GM12878 (cell line): Measurements from ENCODE around the gene ZCCHC2. TPM values are rescaled to one million over a fixed set of nuclear protein-coding genes. Genes with fewer than 3 reads are reported as not detected.

Source experiments
- ATAC-seq: fragments of 200-7000 bp; cut with Tn5 transposase; 3 replicates; pipeline ENCODE4 v1.9.1; 2020; ENCODE audit warnings: mild to moderate bottlenecking, moderate library complexity
- BruUV-seq: library from RNA; stranded (reverse); fragments of 400-500 nt; replicated peaks from 2 replicates; lab custom pipeline; 2021; lab: Mats Ljungman, UMichigan
- CTCF ChIA-PET: fragments of 300-600 bp; sonication (Branson Sonifier 250); formaldehyde crosslinking; extraction: SDS; loops from one replicate; lab custom pipeline; 2021; ENCODE audit warnings: inconsistent platforms; lab: Yijun Ruan, JAX
- POLR2A ChIA-PET: fragments of 350-600 bp; formaldehyde crosslinking; extraction: SDS; loops from one replicate; lab custom pipeline; 2021; ENCODE audit warnings: inconsistent platforms; lab: Charles Lee
- RAD21 ChIA-PET: fragments of 300-600 bp; sonication (Branson Sonifier 250); formaldehyde crosslinking; loops from one replicate; lab custom pipeline; 2023; ENCODE audit warnings: antibody characterized with exemption; ENCODE audit not compliant: unreplicated experiment; lab: Charles Lee
- SMC1A ChIA-PET: fragments of 300-600 bp; sonication (Branson Sonifier 250); formaldehyde crosslinking; loops from one replicate; lab custom pipeline; 2023; ENCODE audit not compliant: unreplicated experiment, uncharacterized antibody; lab: Charles Lee
- DNase-seq: peaks from one replicate; pipeline ENCODE4 v3.0.0-alpha.2; 2011; ENCODE audit warnings: low read depth, low spot score
- FAIRE-seq: peaks from 3 replicates; lab custom pipeline; 2011; peaks lifted over from hg19 to GRCh38; lab: Jason Lieb, UNC
- H2AFZ ChIP-seq: 2 replicates; pipeline ENCODE4 v1.6.0; 2011; ENCODE audit warnings: low read depth, low read length, control low read depth; ENCODE audit not compliant: control insufficient read depth
- H3K27ac ChIP-seq: 2 replicates; pipeline ENCODE4 v1.5.1; 2011; ENCODE audit warnings: control low read depth; ENCODE audit not compliant: control insufficient read depth, insufficient read depth
- H3K27me3 ChIP-seq, 2 experiments: replicated peaks in 1 of 2; 2 replicates each; pipeline versions ENCODE4 v1.6.0 to v1.6.1; 2011; ENCODE audit warnings: low read length in 1 of 2; ENCODE audit not compliant: control insufficient read depth in 2 of 2, insufficient read depth in 2 of 2
- H3K36me3 ChIP-seq, 2 experiments: 2 replicates each; pipeline ENCODE4 v1.5.1; 2011; ENCODE audit warnings: low read length in 1 of 2; ENCODE audit not compliant: control insufficient read depth in 2 of 2, insufficient read depth in 2 of 2
- H3K4me1 ChIP-seq: 2 replicates; pipeline ENCODE4 v1.6.1; 2011; ENCODE audit warnings: mild to moderate bottlenecking, low read length, moderate library complexity, mixed read lengths; ENCODE audit not compliant: control insufficient read depth, insufficient read depth
- H3K4me2 ChIP-seq: 2 replicates; pipeline ENCODE4 v1.6.0; 2011; ENCODE audit warnings: control low read depth; ENCODE audit not compliant: control insufficient read depth, insufficient read depth
- H3K4me3 ChIP-seq: fragments of 200-600 bp; sonication (generic); 2 replicates; pipeline ENCODE4 v1.5.1; 2016
- H3K79me2 ChIP-seq: 2 replicates; pipeline ENCODE4 v1.6.0; 2011; ENCODE audit warnings: low read length; ENCODE audit not compliant: control insufficient read depth, insufficient read depth
- H3K9ac ChIP-seq: 2 replicates; pipeline ENCODE4 v1.8.0; 2011; ENCODE audit warnings: low read length, control low read depth, mixed read lengths; ENCODE audit not compliant: control insufficient read depth, insufficient read depth
- H3K9me3 ChIP-seq: replicated peaks from 3 replicates; pipeline ENCODE4 v1.5.1; 2011; ENCODE audit warnings: mild to moderate bottlenecking, low read length; ENCODE audit not compliant: control insufficient read depth, insufficient read depth
- H4K20me1 ChIP-seq: 2 replicates; pipeline ENCODE4 v1.6.0; 2011; ENCODE audit not compliant: control insufficient read depth, insufficient read depth
- BMI1 ChIP-seq: fragments of 450-650 bp; IDR thresholded peaks from 2 replicates; pipeline ENCODE4 v1.6.1; 2016; ENCODE audit warnings: mild to moderate bottlenecking, moderate library complexity, borderline replicate concordance
- IKZF1 ChIP-seq: fragments of 450-650 bp; conservative IDR thresholded peaks from 2 replicates; pipeline ENCODE4 v1.6.1; 2017; ENCODE audit warnings: antibody characterized with exemption, mild to moderate bottlenecking
- KLF5 ChIP-seq: fragments of 450-650 bp; IDR thresholded peaks from 2 replicates; pipeline ENCODE4 v1.6.1; 2014; ENCODE audit warnings: mild to moderate bottlenecking; ENCODE audit not compliant: partially characterized antibody
- SREBF1 ChIP-seq: IDR thresholded peaks from 2 replicates; pipeline ENCODE4 v1.6.1; 2012; ENCODE audit warnings: mild to moderate bottlenecking, low read length
- WGBS: methylation state at CpG from one replicate; pipeline ENCODE4 v1.1.6; 2016; ENCODE audit warnings: low lambda C conversion rate; ENCODE audit not compliant: insufficient replicate concordance, insufficient coverage; ENCODE audit errors: missing lambda C conversion rate; 5-methylcytosine and 5-hydroxymethylcytosine counted together
- in situ Hi-C: fragments of 300-500 bp; cut with MboI; formaldehyde crosslinking; loops from 9 replicates; pipeline ENCODE4 v1.14.3; 2018; ENCODE audit warnings: mixed read lengths
- intact Hi-C: fragments of 100-400 bp; cut with micrococcal nuclease; formaldehyde crosslinking; loops from one replicate; pipeline ENCODE4 v1.14.2; 2022; ENCODE audit not compliant: unreplicated experiment
- polyA plus RNA-seq, 11 experiments: library from polyadenylated mRNA; depleted of rRNA in 4 of 11; unstranded in 6 of 11; stranded (reverse) in 5 of 11; fragments of >200 nt; fragmentation: Nextera tagmentation in 4 of 11; fragmentation: Illumina TruSeq in 1 of 11; extraction: Ambion mirVana in 4 of 11; extraction: Trizol in 1 of 11; gene quantifications; 1 replicate in 1 of 11; 2 replicates in 10 of 11; pipeline versions ENCODE4 v1.2.1 to v1.2.3, GENCODE V29; 2011 to 2016; ENCODE audit warnings: inconsistent platforms in 2 of 11, missing spikeins in 2 of 11, low read depth in 1 of 11
- total RNA-seq, 4 experiments: library from RNA; depleted of rRNA in 3 of 4; stranded (reverse); fragments of >200 nt in 3 of 4; fragmentation: Illumina TruSeq in 1 of 4; extraction: Trizol in 1 of 4; gene quantifications; 2 replicates each; pipeline versions ENCODE4 v1.2.1 to v1.2.3, GENCODE V29; 2013 to 2021
- TF ChIP-seq, protein P1 (sequence below): IDR thresholded peaks from 2 replicates; pipeline ENCODE4 v1.6.1; 2012; ENCODE audit warnings: low read depth, low read length, improper control_type of control experiment
- TF ChIP-seq, protein P2 (sequence below): fragments of 450-650 bp; IDR thresholded peaks from 2 replicates; pipeline ENCODE4 v1.6.1; 2017; ENCODE audit warnings: low read depth, mild to moderate bottlenecking, moderate library complexity

The ZCCHC2 gene
- total and polyA plus RNA-seq, 10 of the 15 experiments (the other 5 are each of a cell fraction or from before 2014, with no cell fraction given), result 1.7 to 17.4 (median 8.6) TPM

DNA sequence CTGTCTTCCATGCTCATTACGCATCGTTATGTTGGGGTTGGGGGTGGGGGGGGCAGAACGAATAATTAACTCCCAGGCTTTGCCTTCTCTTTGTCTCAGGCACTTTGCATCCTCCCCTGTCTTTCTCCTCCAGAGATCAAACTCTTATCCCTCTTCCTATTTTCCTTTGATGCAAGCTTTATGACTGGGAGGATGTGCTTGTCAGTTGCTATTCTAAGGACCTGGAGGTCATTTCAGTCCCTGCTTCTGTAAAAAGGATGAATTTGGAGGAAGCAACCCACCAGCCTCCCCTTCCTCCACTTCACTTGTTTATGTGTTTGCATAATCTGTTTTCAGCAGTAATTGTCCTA lies 87.5 kb downstream of the ZCCHC2 start (continued):
- TF ChIP-seq, protein P1, sequence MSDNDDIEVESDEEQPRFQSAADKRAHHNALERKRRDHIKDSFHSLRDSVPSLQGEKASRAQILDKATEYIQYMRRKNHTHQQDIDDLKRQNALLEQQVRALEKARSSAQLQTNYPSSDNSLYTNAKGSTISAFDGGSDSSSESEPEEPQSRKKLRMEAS, result no peak
- TF ChIP-seq, protein P2, sequence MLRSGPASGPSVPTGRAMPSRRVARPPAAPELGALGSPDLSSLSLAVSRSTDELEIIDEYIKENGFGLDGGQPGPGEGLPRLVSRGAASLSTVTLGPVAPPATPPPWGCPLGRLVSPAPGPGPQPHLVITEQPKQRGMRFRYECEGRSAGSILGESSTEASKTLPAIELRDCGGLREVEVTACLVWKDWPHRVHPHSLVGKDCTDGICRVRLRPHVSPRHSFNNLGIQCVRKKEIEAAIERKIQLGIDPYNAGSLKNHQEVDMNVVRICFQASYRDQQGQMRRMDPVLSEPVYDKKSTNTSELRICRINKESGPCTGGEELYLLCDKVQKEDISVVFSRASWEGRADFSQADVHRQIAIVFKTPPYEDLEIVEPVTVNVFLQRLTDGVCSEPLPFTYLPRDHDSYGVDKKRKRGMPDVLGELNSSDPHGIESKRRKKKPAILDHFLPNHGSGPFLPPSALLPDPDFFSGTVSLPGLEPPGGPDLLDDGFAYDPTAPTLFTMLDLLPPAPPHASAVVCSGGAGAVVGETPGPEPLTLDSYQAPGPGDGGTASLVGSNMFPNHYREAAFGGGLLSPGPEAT, result no peak
- TF ChIP-seq SREBF1, result no peak
- no peak for TF ChIP-seq KLF5
- TF ChIP-seq, all 136 proteins: peak for 0

DNA sequence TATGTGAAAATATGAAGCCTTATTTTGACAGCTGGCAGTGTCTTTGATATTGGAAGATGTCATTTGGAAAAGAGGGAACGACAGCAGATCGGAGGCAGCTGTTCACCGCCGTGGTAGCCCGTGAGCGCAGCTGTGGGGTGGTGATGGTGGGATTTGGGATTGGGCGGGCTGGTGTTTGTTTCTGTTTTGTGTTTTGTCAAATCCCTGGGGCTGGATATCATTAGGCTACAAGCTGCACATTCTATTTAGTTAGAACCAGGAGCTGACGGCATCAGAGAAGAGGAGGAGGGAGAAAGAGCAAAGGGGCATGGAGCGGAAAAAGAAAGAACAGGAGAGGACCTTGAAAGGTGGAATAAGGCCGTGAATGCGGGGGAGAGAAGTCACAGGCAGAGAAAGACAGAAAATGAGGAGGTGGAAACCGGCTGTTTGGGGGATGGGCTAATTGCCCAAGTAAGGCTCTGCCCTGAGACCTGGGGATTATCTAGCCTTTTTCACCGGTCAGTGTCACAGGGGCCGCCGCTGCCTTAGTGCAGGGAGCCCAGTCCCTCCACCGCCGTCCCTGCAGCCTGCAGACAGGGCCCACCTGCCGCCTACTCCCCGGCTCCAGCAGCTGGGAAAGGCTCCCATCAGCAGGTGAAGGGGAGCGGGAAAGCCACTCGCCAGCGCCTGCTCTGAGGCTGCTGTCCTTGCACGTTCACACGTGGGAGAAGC lies 88.0 kb downstream of the ZCCHC2 start:
- WGBS, result 67% methylated on average over 24 of the region's 24 CpGs
- H2AFZ ChIP-seq, result no peak overlapping the region
- in situ Hi-C loops, result no loop called here
- FAIRE-seq (no peak), ATAC-seq (no peak), DNase-seq (no peak)
- no peak overlapping the region for H3K9ac ChIP-seq
- H3K4me2 ChIP-seq, result no peak overlapping the region
- no peaks in the 10 kb centered on the region; a peak in 1 of 4 replicates for H3K27me3 ChIP-seq
- no peaks in the 10 kb centered on the region for H3K4me1 ChIP-seq
- H3K79me2 ChIP-seq, result no peaks in the 10 kb centered on the region
- H3K9me3 ChIP-seq, result no peaks in the 10 kb centered on the region
- POLR2A ChIA-PET, result no interaction called here
- TF ChIP-seq BMI1, result no peak
- no peak for TF ChIP-seq IKZF1
- TF ChIP-seq, all 136 proteins: peak for 0
- CTCF ChIA-PET, result no interaction called here
- no peak overlapping the region for H3K4me3 ChIP-seq
- no TSS peak for BruUV-seq
- H3K36me3 ChIP-seq, result no peaks in the 10 kb centered on the region
- H3K27ac ChIP-seq, result no peak overlapping the region
- H4K20me1 ChIP-seq, result no peaks in the 10 kb centered on the region
- RAD21 ChIA-PET, result no interaction called here
- SMC1A ChIA-PET, result interaction anchor here (0.8 to 0.9 kb wide), 2 partner anchors 168 to 175 kb away, joined by 3 read pairs; no protein-coding TSS in a partner anchor
- intact Hi-C loops, result no loop called here
